GM13976 (cell line): ENCODE measurements around the gene CDKL4.
"Not testable (repeated sequence)": the region's sequence is repeated elsewhere in the genome, so short reads cannot be mapped to it uniquely, and the experiment has no call there.

Experiments used
- DNase-seq: peaks from one replicate; pipeline ENCODE4 v3.0.0; 2012; ENCODE audit warnings: low spot score
- in situ Hi-C: fragments of 300-500 bp; cut with MboI; formaldehyde crosslinking; loops from one replicate; pipeline ENCODE4 v1.12.0; 2022; ENCODE audit warnings: low sequenced_read_pairs, mixed read lengths, inconsistent platforms; ENCODE audit not compliant: unreplicated experiment
- TF ChIP-seq, protein P1 (sequence below): IDR thresholded peaks from 2 replicates; pipeline ENCODE4 v1.5.1; 2012; ENCODE audit warnings: borderline replicate concordance, mild to moderate bottlenecking; ENCODE audit not compliant: insufficient read depth; ENCODE audit errors: extremely low read depth, missing control alignments, control extremely low read depth

The CDKL4 gene

DNA sequence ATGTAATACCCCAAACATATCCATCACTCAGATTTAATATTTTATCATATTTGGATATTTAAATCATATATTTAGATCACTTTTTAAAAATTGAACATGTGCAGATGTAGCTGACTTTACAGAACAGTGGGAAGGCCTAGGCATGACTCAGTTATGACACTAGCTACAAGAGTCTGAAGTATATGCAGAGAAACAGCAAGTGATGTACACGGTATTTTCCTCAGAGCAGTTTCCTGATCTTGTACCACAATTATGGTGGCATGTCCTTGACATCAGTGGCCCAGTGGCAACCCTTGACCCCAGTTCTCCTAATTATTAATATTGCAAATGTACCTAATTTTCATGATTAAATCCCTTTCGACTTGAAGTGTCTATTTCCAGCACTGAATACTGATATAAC lies 28.2 kb downstream of the CDKL4 start:
- in situ Hi-C loops = no loop called here
- no peak for DNase-seq
- TF ChIP-seq, protein P1, sequence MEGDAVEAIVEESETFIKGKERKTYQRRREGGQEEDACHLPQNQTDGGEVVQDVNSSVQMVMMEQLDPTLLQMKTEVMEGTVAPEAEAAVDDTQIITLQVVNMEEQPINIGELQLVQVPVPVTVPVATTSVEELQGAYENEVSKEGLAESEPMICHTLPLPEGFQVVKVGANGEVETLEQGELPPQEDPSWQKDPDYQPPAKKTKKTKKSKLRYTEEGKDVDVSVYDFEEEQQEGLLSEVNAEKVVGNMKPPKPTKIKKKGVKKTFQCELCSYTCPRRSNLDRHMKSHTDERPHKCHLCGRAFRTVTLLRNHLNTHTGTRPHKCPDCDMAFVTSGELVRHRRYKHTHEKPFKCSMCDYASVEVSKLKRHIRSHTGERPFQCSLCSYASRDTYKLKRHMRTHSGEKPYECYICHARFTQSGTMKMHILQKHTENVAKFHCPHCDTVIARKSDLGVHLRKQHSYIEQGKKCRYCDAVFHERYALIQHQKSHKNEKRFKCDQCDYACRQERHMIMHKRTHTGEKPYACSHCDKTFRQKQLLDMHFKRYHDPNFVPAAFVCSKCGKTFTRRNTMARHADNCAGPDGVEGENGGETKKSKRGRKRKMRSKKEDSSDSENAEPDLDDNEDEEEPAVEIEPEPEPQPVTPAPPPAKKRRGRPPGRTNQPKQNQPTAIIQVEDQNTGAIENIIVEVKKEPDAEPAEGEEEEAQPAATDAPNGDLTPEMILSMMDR = no peak

- no peak for DNase-seq
- in situ Hi-C loops = no loop called here
- TF ChIP-seq, protein P1 = no peak
Observed at GRCh38 chr2:39213015-39213414, 30.8 kb downstream of the CDKL4 start.

DNA sequence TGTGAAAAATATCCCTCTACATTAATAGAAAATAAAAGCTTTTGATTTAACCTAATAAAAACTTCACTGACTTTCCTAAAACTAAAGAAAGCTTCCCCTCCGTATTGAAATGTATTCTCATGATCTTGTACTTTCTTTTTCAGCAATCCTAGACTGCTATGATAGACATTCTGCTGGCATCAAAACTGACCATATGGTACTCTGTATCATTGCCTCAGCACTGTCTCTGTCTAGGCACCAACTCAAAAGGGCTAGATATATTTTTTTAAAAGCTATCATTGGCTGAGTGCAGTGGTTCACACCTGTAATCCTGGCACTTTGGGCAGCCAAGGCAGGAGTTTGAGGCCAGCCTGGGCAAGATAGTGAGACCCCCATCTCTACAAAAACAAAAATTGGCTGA lies 32.9 kb downstream of the CDKL4 start:
- in situ Hi-C loops = no loop called here
- TF ChIP-seq, protein P1 = no peak
- no peak for DNase-seq

- in situ Hi-C loops = no loop called here
- TF ChIP-seq, protein P1 = no peak
- no peak for DNase-seq
Observed at GRCh38 chr2:39203382-39203781, 40.4 kb downstream of the CDKL4 start.

DNA sequence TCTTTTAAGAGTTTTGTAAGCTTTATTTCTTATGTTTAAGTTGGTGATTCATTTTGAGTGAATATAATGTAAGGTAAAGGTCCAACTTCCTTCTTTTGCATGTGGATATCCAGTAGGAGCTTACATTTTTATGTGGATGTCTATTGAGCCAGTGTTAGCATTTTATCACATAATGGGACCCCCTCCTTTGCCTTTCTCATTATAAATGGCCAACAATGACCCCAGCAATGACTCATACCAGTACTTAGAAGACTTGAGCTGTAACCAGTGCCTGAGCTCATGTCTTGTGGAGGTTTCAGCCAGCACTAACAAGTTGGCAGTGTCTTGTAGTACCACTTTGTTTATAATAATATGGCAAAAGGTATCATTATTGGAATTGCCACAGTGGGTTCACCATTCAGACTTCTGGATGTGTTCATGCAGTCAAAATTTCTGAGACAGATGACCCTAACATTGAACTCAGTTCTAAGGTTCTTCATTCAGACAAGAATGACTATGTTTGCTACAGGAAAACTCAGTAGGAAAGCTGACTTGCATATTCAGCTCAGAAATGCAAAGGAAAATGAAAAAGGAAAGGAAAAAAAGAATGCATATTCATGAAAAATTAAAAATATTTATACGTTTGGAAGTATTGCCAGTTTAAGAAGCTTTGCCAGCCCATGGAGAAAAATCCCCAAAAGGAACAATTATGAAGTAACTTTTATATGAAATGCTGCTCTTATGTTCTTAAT lies 41.0 kb downstream of the CDKL4 start:
- DNase-seq = no peak
- in situ Hi-C loops = no loop called here
- TF ChIP-seq, protein P1 = no peak

DNA sequence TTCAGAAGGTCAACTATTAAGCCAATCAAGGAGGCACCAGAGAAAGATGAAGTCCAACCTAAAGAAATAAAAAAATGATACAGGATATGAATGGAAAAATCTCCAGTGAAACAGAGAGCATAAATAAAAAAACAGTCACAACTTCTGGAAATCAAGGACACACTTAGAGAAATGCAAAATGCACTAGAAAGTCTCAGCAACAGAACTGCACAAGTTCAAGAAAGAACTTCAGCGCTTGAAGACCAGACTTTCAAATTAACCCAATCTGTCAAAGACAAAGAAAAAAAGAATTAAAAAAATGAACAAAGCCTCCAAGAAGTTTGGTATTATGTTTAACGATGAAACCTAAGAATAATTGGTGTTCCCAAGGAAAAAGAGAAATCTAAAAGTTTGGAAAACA lies 46.8 kb downstream of the CDKL4 start:
- in situ Hi-C loops, DNase-seq: not testable (repeated sequence)

- DNase-seq = no peak
Observed at GRCh38 chr2:39194686-39195085, 49.1 kb downstream of the CDKL4 start.

More at GRCh38 chr2:39194686-39195085, 49.1 kb downstream of the CDKL4 start:
- TF ChIP-seq, protein P1 = no peak
- in situ Hi-C loops = no loop called here
